Prostate gland (tissue), 2 donors: ENCODE data around the gene LDAF1. TPM values are rescaled to one million over a fixed set of nuclear protein-coding genes. Genes with fewer than 3 reads are reported as not detected.

Experiments
- DNase-seq: peaks from one replicate; pipeline ENCODE4 v3.0.0-alpha.2; 2019; ENCODE audit warnings: low spot score
- H3K27ac ChIP-seq, 2 donors: fragments of 200-600 bp; sonication (generic); 2 replicates each; pipeline ENCODE4 v1.5.1; 2017 to 2019
- H3K27me3 ChIP-seq: fragments of 200-600 bp; sonication (generic); replicated peaks from 2 replicates; pipeline ENCODE4 v1.5.1; 2019; ENCODE audit not compliant: insufficient read depth
- H3K36me3 ChIP-seq, 2 donors: fragments of 200-600 bp; sonication (generic); 1 replicate in 1 of 2; 2 replicates in 1 of 2; pipeline versions ENCODE4 v1.5.1 to v1.8.1; 2017 to 2019
- H3K4me1 ChIP-seq: fragments of 200-600 bp; sonication (generic); replicated peaks from 2 replicates; pipeline ENCODE4 v1.5.1; 2019
- H3K4me3 ChIP-seq, 2 donors: fragments of 200-600 bp; sonication (generic); 2 replicates each; pipeline ENCODE4 v1.5.1; 2017 to 2019
- H3K9me3 ChIP-seq: fragments of 200-600 bp; sonication (generic); 2 replicates; pipeline ENCODE4 v1.5.1; 2017
- CTCF ChIP-seq, 4 experiments: fragments of 200-600 bp in 2 of 4; fragments of 450-650 bp in 2 of 4; sonication (generic) in 2 of 4; IDR thresholded peaks; 1 replicate in 3 of 4; 2 replicates in 1 of 4; pipeline ENCODE4 v1.5.1; 2016 to 2019; ENCODE audit warnings: antibody characterized with exemption in 4 of 4, mild to moderate bottlenecking in 2 of 4, moderate library complexity in 2 of 4
- POLR2A ChIP-seq: fragments of 450-650 bp; IDR thresholded peaks from one replicate; pipeline ENCODE4 v1.6.1; 2016; ENCODE audit warnings: antibody characterized with exemption, mild to moderate bottlenecking
- POLR2AphosphoS5 ChIP-seq: sonication (generic); formaldehyde crosslinking; IDR thresholded peaks from one replicate; pipeline ENCODE4 v1.6.1; 2017; ENCODE audit warnings: antibody characterized with exemption
- WGBS: methylation state at CpG from one replicate; pipeline ENCODE4 v1.1.5; 2018; 5-methylcytosine and 5-hydroxymethylcytosine counted together
- intact Hi-C: fragments of 100-400 bp; cut with DNase I; formaldehyde crosslinking; loops from one replicate; pipeline ENCODE4 v1.14.2; 2022
- total RNA-seq, 2 donors: library from RNA; depleted of rRNA; stranded (reverse); fragments of >200 nt; gene quantifications; one replicate each; pipeline ENCODE4 v1.1.0, GENCODE V29; 2016

LDAF1 gene
- total RNA-seq, 2 donors from 2014 or later, result 97.5 to 180 TPM

GRCh38 chr16:21163576-21163975 is 5.1 kb downstream of the LDAF1 start:
- WGBS, result 85% methylated on average over 4 of the region's 4 CpGs
- intact Hi-C loops, result no loop called here
- H3K27me3 ChIP-seq, result no peaks in the 10 kb centered on the region
- H3K27ac ChIP-seq, result peak overlapping the region in 1 of 2 donors; percentile 2
- no peak overlapping the region for H3K4me3 ChIP-seq
- no peaks in the 10 kb centered on the region for H3K4me1 ChIP-seq
- H3K9me3 ChIP-seq, result no peaks in the 10 kb centered on the region
- DNase-seq, result no peak
- H3K36me3 ChIP-seq, result peaks cover 0 to 10% of the 10 kb centered on the region in 2 donors
- TF ChIP-seq CTCF (IDR thresholded peaks at IDR 0.05) (no peak), POLR2AphosphoS5 (no peak), POLR2A (no peak)

- Histone ChIP-seq H3K27ac (no peak overlapping the region), H3K9me3 (no peaks in the 10 kb centered on the region), H3K4me3 (no peak overlapping the region), H3K36me3 (peaks cover 0 to 10% of the 10 kb centered on the region in 2 donors), H3K27me3 (no peaks in the 10 kb centered on the region), H3K4me1 (no peaks in the 10 kb centered on the region)
- intact Hi-C loops, result no loop called here
- DNase-seq, result no peak
- WGBS, result 91% methylated on average over 7 of the region's 7 CpGs
- TF ChIP-seq POLR2AphosphoS5 (no peak), CTCF (IDR thresholded peaks at IDR 0.05) (no peak), POLR2A (no peak)
These were observed 6.2 kb downstream of the LDAF1 start for GRCh38 chr16:21164521-21165168.

GRCh38 chr16:21166561-21166961 is 8.1 kb downstream of the LDAF1 start:
- Histone ChIP-seq H3K4me1 (no peaks in the 10 kb centered on the region), H3K4me3 (no peak overlapping the region), H3K36me3 (peaks cover 0 to 10% of the 10 kb centered on the region in 2 donors), H3K27ac (no peak overlapping the region), H3K9me3 (no peaks in the 10 kb centered on the region), H3K27me3 (no peaks in the 10 kb centered on the region)
- intact Hi-C loops, result no loop called here
- 84% methylated on average over 9 of the region's 9 CpGs for WGBS
- no peak for DNase-seq
- TF ChIP-seq CTCF (IDR thresholded peaks at IDR 0.05) (no peak), POLR2A (no peak), POLR2AphosphoS5 (no peak)

- Histone ChIP-seq H3K36me3 (peaks cover 0 to 10% of the 10 kb centered on the region in 2 donors), H3K27ac (no peak overlapping the region), H3K27me3 (no peaks in the 10 kb centered on the region), H3K4me3 (no peak overlapping the region), H3K9me3 (no peaks in the 10 kb centered on the region), H3K4me1 (no peaks in the 10 kb centered on the region)
- intact Hi-C loops, result no loop called here
- 90% methylated on average over 9 of the region's 9 CpGs for WGBS
- no peak for DNase-seq
- TF ChIP-seq CTCF (IDR thresholded peaks at IDR 0.05), result no peak
- no peak for TF ChIP-seq POLR2AphosphoS5
These were observed 8.9 kb downstream of the LDAF1 start for GRCh38 chr16:21167360-21167759.

- 95% methylated on average over 12 of the region's 12 CpGs for WGBS
- Histone ChIP-seq H3K4me1 (no peaks in the 10 kb centered on the region), H3K4me3 (no peak overlapping the region), H3K9me3 (no peaks in the 10 kb centered on the region), H3K27me3 (no peaks in the 10 kb centered on the region), H3K27ac (no peak overlapping the region), H3K36me3 (peaks cover 0 to 10% of the 10 kb centered on the region in 2 donors)
- no peak for DNase-seq
- TF ChIP-seq POLR2AphosphoS5 (no peak), POLR2A (no peak), CTCF (IDR thresholded peaks at IDR 0.05) (no peak)
- intact Hi-C loops, result no loop called here
These were observed 9.6 kb downstream of the LDAF1 start for GRCh38 chr16:21167929-21168602.
